ENCODE data around the gene RNF135. TPM values are rescaled to one million over a fixed set of nuclear protein-coding genes. Genes with fewer than 3 reads are reported as not detected.
"Not testable (repeated sequence)": the region's sequence is repeated elsewhere in the genome, so short reads cannot be mapped to it uniquely, and the experiment has no call there.

The RNF135 gene
- total RNA-seq, 4 donors from 2014 or later: 4.4 to 9.3 (median 6.5) TPM

DNA sequence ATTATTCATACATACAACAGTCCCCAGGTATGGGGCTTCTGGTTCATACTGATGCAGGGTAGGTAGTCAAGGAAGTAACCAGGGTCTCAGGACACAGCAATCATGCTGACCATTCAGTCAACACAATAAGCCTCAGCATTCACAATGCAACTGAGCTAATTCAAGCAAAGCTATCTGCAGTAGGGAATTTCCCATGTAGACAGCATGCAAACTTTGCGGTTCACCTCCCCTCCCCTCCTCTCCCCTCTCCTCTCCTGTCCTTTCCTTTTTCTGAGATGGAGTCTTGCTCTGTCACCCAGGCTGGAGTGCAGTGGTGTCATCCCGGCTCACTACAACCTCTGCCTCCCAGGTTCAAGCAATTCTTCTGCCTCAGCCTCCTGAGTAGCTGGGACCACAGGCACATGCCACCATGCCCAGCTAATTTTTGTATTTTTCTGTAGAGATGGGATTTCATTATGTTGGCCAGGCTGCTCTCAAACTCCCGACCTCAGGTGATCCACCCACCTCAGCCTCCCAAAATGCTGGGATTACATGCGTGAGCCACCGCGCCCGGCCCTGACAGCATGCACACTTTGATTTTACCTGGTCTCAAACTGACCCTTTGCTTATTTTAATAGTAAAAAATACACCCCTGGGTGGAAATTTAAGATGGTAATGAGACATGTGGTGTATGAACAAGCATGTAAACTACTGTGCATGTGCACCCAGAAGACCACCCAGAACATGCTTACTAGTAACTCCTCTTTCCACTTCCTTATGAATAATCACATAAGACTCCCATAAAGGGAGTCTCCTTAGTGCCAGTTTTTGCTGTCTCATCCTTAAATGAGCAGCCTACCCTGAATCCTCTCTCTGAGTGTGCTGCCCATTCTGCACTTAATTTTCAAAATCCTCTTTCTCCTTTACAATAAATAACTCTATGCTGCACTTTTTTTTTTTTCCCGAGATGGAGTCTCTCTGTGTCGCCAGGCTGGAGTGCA is 9.3 kb upstream of the RNF135 start:
- Histone ChIP-seq H3K36me3 (no peaks in the 10 kb centered on the region), H3K9me3 (no peaks in the 10 kb centered on the region), H3K4me3 (no peak overlapping the region), H3K27ac (no peak overlapping the region), H3K4me1 (peaks cover 0 to 2% of the 10 kb centered on the region in 2 donors), H3K27me3 (no peaks in the 10 kb centered on the region)
- no peak for TF ChIP-seq POLR2A (IDR thresholded peaks at IDR 0.05)
- TF ChIP-seq, protein P1, sequence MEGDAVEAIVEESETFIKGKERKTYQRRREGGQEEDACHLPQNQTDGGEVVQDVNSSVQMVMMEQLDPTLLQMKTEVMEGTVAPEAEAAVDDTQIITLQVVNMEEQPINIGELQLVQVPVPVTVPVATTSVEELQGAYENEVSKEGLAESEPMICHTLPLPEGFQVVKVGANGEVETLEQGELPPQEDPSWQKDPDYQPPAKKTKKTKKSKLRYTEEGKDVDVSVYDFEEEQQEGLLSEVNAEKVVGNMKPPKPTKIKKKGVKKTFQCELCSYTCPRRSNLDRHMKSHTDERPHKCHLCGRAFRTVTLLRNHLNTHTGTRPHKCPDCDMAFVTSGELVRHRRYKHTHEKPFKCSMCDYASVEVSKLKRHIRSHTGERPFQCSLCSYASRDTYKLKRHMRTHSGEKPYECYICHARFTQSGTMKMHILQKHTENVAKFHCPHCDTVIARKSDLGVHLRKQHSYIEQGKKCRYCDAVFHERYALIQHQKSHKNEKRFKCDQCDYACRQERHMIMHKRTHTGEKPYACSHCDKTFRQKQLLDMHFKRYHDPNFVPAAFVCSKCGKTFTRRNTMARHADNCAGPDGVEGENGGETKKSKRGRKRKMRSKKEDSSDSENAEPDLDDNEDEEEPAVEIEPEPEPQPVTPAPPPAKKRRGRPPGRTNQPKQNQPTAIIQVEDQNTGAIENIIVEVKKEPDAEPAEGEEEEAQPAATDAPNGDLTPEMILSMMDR (IDR thresholded peaks at IDR 0.05 in 4 of 5, conservative IDR thresholded peaks at IDR 0.05 in 1 of 5): no peak
- no peak for ATAC-seq
- DNase-seq: no peak
- in situ Hi-C loops (cut with MboI; ENCODE audit: low sequenced_read_pairs in 4 of 4) (no loop called here), intact Hi-C loops (cut with DNase I; ENCODE audit: low total_unique reads) (no loop called here)

DNA sequence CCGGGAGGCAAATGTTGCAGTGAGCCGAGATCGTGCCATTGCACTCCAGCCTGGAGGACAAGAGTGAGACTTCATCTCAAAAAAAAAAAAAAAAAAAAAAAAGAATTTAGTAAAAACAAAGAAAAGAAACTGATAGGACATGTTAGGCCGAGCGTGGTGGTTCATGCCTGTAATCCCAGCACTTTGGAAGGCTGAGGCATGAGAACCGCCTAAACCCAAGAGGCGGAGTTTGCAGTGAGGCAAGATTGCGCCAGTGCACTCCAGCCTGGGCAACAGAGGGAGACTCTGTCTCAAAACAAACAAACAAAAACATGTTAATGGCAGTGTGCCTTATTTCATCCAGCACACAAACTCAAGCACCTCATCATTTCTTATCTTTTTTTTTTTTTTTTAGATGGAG is 6.5 kb upstream of the RNF135 start:
- H3K4me3 ChIP-seq; H3K27me3 ChIP-seq; DNase-seq; H3K36me3 ChIP-seq; H3K4me1 ChIP-seq; intact Hi-C loops (cut with DNase I; ENCODE audit: low total_unique reads); ATAC-seq; in situ Hi-C loops (cut with MboI; ENCODE audit: low sequenced_read_pairs in 4 of 4); H3K27ac ChIP-seq; H3K9me3 ChIP-seq: not testable (repeated sequence)

DNA sequence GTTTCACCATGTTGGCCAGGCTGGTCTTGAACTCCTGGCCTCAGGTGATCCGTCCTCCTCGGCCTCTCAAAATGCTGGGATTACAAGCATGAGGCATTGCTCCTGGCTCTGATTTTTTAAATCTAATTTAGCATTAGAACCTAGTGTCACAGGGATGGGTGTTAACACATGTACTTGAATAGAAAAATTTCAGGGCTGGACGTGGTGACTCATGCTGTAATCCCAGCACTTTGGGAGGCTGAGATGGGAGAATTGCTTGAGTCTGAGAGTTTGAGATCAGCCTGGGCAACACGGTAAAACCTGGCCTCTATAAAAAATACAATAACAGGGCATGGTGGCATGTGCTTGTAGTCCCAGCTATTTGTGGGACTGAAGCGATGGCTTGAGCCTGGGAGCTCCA is 6.0 kb upstream of the RNF135 start:
- TF ChIP-seq, protein P1 (IDR thresholded peaks at IDR 0.05 in 4 of 5, conservative IDR thresholded peaks at IDR 0.05 in 1 of 5): no peak
- TF ChIP-seq POLR2A (IDR thresholded peaks at IDR 0.05): no peak
- ATAC-seq: no peak
- no peaks in the 10 kb centered on the region for H3K27me3 ChIP-seq
- no peak for DNase-seq
- in situ Hi-C loops (cut with MboI; ENCODE audit: low sequenced_read_pairs in 4 of 4): no loop called here
- H3K9me3 ChIP-seq: no peaks in the 10 kb centered on the region
- no peak overlapping the region for H3K27ac ChIP-seq
- intact Hi-C loops (cut with DNase I; ENCODE audit: low total_unique reads): no loop called here
- no peak overlapping the region for H3K4me3 ChIP-seq
- H3K36me3 ChIP-seq: no peaks in the 10 kb centered on the region
- H3K4me1 ChIP-seq: no peaks in the 10 kb centered on the region

DNA sequence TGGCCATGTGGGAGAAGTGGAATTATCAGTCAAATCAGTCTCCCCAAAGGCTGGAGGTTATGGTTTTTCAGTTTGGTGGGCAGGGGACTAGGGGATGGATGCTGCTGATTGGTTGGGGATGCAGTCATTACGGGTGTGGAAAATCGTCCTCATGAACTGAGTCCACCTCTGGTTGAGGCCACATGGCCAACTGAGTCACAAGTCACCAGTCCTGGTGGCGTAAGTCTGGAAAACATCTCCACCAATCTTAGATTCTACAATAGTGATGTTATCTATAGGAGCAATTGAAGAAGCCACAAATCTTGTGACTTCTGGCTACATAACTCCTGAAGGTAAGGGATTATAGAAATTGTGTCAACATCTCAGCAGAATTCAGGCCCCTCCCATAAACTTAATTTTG is 5.2 kb upstream of the RNF135 start:
- no peak for DNase-seq
- intact Hi-C loops (cut with DNase I; ENCODE audit: low total_unique reads) (no loop called here), in situ Hi-C loops (cut with MboI; ENCODE audit: low sequenced_read_pairs in 4 of 4) (no loop called here)

DNA sequence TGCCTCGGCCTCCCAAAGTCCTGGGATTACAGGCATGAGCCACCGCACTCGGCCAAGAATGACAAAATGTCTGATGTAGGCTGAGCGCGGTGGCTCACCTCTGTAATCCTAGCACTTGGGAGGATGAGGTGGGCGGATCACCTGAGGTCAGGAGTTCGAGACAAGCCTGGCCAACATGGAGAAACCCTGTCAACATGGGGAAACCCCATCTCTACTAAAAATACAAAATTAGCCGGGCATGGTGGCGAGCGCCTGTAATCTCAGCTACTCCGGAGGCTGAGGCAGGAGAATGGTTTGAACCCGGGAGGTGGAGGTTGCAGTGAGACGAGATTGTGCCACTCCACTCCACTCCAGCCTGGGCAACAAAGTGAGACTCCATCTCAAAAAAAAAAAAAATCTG is 2.9 kb upstream of the RNF135 start:
- H3K27ac ChIP-seq: peak overlapping the region in 1 of 4 donors; percentile 21
- in situ Hi-C loops (cut with MboI; ENCODE audit: low sequenced_read_pairs in 4 of 4); H3K4me1 ChIP-seq; H3K4me3 ChIP-seq; H3K9me3 ChIP-seq; intact Hi-C loops (cut with DNase I; ENCODE audit: low total_unique reads); DNase-seq; H3K27me3 ChIP-seq; H3K36me3 ChIP-seq; ATAC-seq: not testable (repeated sequence)

More for the DNA sequence above, 5.2 kb upstream of the RNF135 start:
- H3K9me3 ChIP-seq: no peaks in the 10 kb centered on the region
- ATAC-seq: no peak
- no peaks in the 10 kb centered on the region for H3K4me1 ChIP-seq
- H3K4me3 ChIP-seq: no peak overlapping the region
- peaks cover 0 to 5% (median 0%) of the 10 kb centered on the region in 3 donors for H3K27me3 ChIP-seq
- TF ChIP-seq POLR2A (IDR thresholded peaks at IDR 0.05): no peak
- TF ChIP-seq, protein P1 (IDR thresholded peaks at IDR 0.05 in 4 of 5, conservative IDR thresholded peaks at IDR 0.05 in 1 of 5): no peak
- H3K36me3 ChIP-seq: no peaks in the 10 kb centered on the region
- no peak overlapping the region for H3K27ac ChIP-seq

Measured in gastrocnemius medialis (tissue), 4 donors.